GM23248 (cell line): ENCODE measurements around the gene ZGPAT. TPM values are rescaled to one million over a fixed set of nuclear protein-coding genes. Genes with fewer than 3 reads are reported as not detected.

Experiments
- DNase-seq: peaks from one replicate; pipeline ENCODE4 v3.0.0-alpha.2; 2015
- H2AFZ ChIP-seq: fragments of 200-600 bp; sonication (generic); 2 replicates; pipeline ENCODE4 v1.6.1; 2016; ENCODE audit warnings: antibody characterized with exemption
- H3F3A ChIP-seq: fragments of 200-600 bp; sonication (generic); 2 replicates; pipeline ENCODE4 v1.6.1; 2016; ENCODE audit warnings: mild to moderate bottlenecking, antibody characterized with exemption, mixed run types; ENCODE audit not compliant: insufficient read depth
- H3K27ac ChIP-seq: fragments of 200-600 bp; sonication (generic); 2 replicates; pipeline ENCODE4 v1.5.1; 2016; ENCODE audit warnings: mild to moderate bottlenecking
- H3K27me3 ChIP-seq: fragments of 200-600 bp; sonication (generic); replicated peaks from 2 replicates; pipeline ENCODE4 v1.6.1; 2016; ENCODE audit warnings: mild to moderate bottlenecking; ENCODE audit not compliant: insufficient read depth
- H3K36me3 ChIP-seq: fragments of 200-600 bp; sonication (generic); 2 replicates; pipeline ENCODE4 v1.6.1; 2016; ENCODE audit warnings: low read depth, mild to moderate bottlenecking
- H3K4me1 ChIP-seq: fragments of 200-600 bp; sonication (generic); 2 replicates; pipeline ENCODE4 v1.6.1; 2016; ENCODE audit warnings: mild to moderate bottlenecking; ENCODE audit not compliant: insufficient read depth
- H3K4me2 ChIP-seq: fragments of 200-600 bp; sonication (generic); one replicate; pipeline ENCODE4 v1.6.1; 2016; ENCODE audit warnings: mild to moderate bottlenecking; ENCODE audit not compliant: unreplicated experiment
- H3K4me3 ChIP-seq: fragments of 200-600 bp; sonication (generic); 2 replicates; pipeline ENCODE4 v1.5.1; 2016; ENCODE audit warnings: mild to moderate bottlenecking
- H3K79me2 ChIP-seq: fragments of 200-600 bp; sonication (generic); 2 replicates; pipeline ENCODE4 v1.6.1; 2016; ENCODE audit warnings: mild to moderate bottlenecking; ENCODE audit not compliant: insufficient read depth
- H3K9ac ChIP-seq: fragments of 200-600 bp; sonication (generic); 2 replicates; pipeline ENCODE4 v1.6.1; 2016; ENCODE audit warnings: mild to moderate bottlenecking
- H3K9me2 ChIP-seq: fragments of 200-600 bp; sonication (generic); 2 replicates; pipeline ENCODE4 v1.6.1; 2016; ENCODE audit warnings: mixed run types, mild to moderate bottlenecking, moderate library complexity; ENCODE audit not compliant: insufficient read depth
- H3K9me3 ChIP-seq: fragments of 200-600 bp; sonication (generic); one replicate; pipeline ENCODE4 v1.6.1; 2017; ENCODE audit warnings: low read depth
- H4K20me1 ChIP-seq: fragments of 200-600 bp; sonication (generic); 2 replicates; pipeline ENCODE4 v1.6.0; 2016; ENCODE audit not compliant: insufficient read depth
- EZH2 ChIP-seq: fragments of 200-600 bp; sonication (generic); IDR thresholded peaks from 2 replicates; pipeline ENCODE4 v1.6.1; 2018; ENCODE audit warnings: antibody characterized with exemption, mild to moderate bottlenecking; ENCODE audit not compliant: insufficient read depth, poor library complexity, severe bottlenecking
- EZH2phosphoT487 ChIP-seq: fragments of 200-600 bp; sonication (generic); IDR thresholded peaks from 2 replicates; pipeline ENCODE4 v1.6.1; 2018; ENCODE audit warnings: antibody characterized with exemption, moderate library complexity, mild to moderate bottlenecking, low read depth; ENCODE audit not compliant: insufficient read depth
- WGBS, 2 experiments: methylation state at CpG; one replicate each; pipeline ENCODE4 v1.1.6; 2015 to 2017; ENCODE audit warnings: low lambda C conversion rate in 2 of 2, low coverage in 1 of 2; ENCODE audit errors: missing lambda C conversion rate in 2 of 2; 5-methylcytosine and 5-hydroxymethylcytosine counted together
- in situ Hi-C: fragments of 300-500 bp; cut with MboI; formaldehyde crosslinking; loops from 2 replicates; pipeline ENCODE4 v1.15.0; 2020
- polyA plus RNA-seq: library from polyadenylated mRNA; unstranded; fragments of >200 nt; fragmentation: Nextera tagmentation; extraction: Ambion mirVana; gene quantifications from 2 replicates; pipeline ENCODE4 v1.2.1, GENCODE V29; 2016
- total RNA-seq: library from RNA; depleted of rRNA; stranded (reverse); fragments of >200 nt; shearing (Covaris generic); gene quantifications from 2 replicates; pipeline ENCODE4 v1.2.3, GENCODE V29; 2014

ZGPAT gene
- total and polyA plus RNA-seq, 2 experiments from 2014 or later = 22.7 to 28.5 TPM

DNA sequence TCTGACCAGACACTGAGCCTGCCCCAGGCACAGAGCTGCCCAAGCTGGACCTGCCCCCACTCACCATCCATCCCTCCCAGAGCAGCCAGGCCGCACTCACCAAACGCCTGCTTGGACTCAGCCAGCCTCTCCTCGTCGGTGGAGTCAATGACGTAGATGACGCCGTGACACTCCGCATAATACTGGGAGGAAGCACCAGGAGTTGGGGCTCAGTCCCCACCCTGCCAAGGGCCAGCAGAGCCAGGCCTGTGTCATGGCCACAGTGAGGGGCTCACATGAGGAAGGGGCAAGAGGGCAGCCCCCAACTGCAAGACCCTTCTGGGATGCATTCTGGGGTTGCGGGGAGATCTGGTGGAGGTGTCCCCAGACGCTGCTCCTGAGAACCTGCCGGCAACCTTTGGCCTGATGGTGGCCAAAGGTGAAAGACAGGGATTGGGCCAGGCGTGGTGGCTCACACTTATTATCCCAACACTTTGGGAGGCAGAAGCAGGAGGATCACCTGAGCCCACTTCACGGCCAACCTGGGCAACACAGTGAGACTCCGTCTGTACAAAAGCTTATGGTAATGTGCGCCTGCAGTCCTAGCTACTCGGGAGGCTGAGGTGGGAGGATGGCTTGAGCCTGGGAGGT is 5.7 kb upstream of the ZGPAT start:
- 0 out of 2 replicates have a peak, but pooled peaks cover 3% of the 10 kb centered on the region for H3K36me3 ChIP-seq
- no peak overlapping the region for H3K9ac ChIP-seq
- H4K20me1 ChIP-seq = no peaks in the 10 kb centered on the region
- in situ Hi-C loops = no loop called here
- peaks cover 35% of the 10 kb centered on the region for H3K4me1 ChIP-seq
- no peak for DNase-seq
- no peak overlapping the region for H3K4me2 ChIP-seq
- H3K27ac ChIP-seq = no peak overlapping the region
- TF ChIP-seq EZH2phosphoT487 (no peak), EZH2 (no peak)
- no peak overlapping the region for H3K4me3 ChIP-seq
- no peaks in the 10 kb centered on the region for H3K27me3 ChIP-seq
- WGBS, 2 experiments = 79 to 86% methylated on average over 14 to 16 of the region's 16 CpGs
- no peak overlapping the region for H2AFZ ChIP-seq
- peaks cover 40% of the 10 kb centered on the region for H3K79me2 ChIP-seq
- H3K9me2 ChIP-seq = no peaks in the 10 kb centered on the region
- H3K9me3 ChIP-seq = no peaks in the 10 kb centered on the region
- no peaks in the 10 kb centered on the region; the same call in 1 of the 2 replicates for H3F3A ChIP-seq

DNA sequence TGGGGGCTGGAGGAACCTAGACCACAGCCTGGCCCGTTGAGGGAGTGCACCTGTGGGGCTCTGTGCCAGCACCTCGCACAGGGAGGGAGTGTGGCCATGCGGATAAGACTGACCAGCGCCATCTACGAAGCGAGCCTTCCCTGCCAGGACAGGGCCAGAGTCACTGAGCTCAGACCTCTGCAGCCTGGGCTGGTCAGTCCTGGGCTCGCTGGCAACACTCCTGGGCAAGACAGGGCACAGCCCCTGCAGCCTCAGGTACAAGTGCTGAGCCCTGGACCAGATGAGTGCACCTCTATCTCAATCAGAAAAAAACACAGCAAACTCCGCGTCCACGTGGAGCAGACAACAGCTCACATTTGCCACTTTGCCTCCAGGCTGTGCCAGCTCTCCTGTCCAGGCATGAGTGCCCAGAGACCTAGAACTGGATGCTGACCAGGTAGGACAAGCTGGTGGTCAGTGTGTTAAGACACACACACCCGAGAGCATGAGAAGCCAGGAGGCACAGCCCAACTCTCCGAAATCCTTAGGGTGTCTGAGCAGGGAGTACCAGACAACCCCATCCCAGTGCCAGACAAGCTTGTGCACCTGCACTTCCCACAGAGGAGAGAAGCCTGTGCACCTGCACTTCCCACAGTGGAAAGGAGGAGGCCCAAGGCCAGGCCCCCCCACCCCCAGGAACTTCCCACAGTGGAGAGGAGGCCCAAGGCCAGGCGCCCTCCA is 4.9 kb upstream of the ZGPAT start:
- no peak overlapping the region for H3K4me2 ChIP-seq
- in situ Hi-C loops = no loop called here
- no peak for TF ChIP-seq EZH2
- no peak for TF ChIP-seq EZH2phosphoT487
- no peaks in the 10 kb centered on the region; the same call in 1 of the 2 replicates for H3F3A ChIP-seq
- H3K9ac ChIP-seq = no peak overlapping the region
- no peaks in the 10 kb centered on the region for H4K20me1 ChIP-seq
- H2AFZ ChIP-seq = no peak overlapping the region
- no peaks in the 10 kb centered on the region for H3K9me2 ChIP-seq
- no peaks in the 10 kb centered on the region for H3K9me3 ChIP-seq
- H3K4me1 ChIP-seq = peaks cover 32% of the 10 kb centered on the region
- no peak for DNase-seq
- H3K27ac ChIP-seq = no peak overlapping the region
- no peak overlapping the region for H3K4me3 ChIP-seq
- no peaks in the 10 kb centered on the region for H3K27me3 ChIP-seq
- H3K79me2 ChIP-seq = peaks cover 47% of the 10 kb centered on the region
- 80 to 83% methylated on average over 13 of the region's 13 CpGs for WGBS, 2 experiments
- 0 out of 2 replicates have a peak, but pooled peaks cover 3% of the 10 kb centered on the region for H3K36me3 ChIP-seq

DNA sequence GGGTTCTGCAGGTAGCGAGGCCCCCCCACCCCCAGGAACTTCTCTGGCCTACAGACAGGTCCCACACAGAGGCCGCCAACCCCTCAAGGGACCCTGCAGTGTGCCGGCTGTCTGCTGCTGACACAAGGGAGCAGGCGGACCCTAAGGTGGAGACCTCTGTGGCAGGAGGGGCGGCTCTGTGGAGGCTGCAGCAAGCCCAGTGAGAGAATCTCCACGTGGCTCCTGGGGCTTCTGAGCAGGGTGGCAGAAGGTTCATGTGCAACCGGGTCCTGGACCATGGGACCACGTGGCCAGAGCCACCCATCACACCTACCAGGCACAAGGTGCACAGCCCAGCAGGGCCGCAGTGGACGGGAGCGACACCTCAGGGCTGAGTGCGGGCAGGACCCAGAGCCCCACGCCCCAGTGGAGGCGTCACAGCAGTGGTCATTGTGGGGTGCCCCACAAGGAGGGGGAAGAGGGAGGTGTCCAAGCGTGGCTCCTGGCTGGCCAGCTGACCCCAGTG is 4.3 kb upstream of the ZGPAT start:
- H3F3A ChIP-seq = no peaks in the 10 kb centered on the region; the same call in 1 of the 2 replicates
- H3K9me2 ChIP-seq = no peaks in the 10 kb centered on the region
- H4K20me1 ChIP-seq = no peaks in the 10 kb centered on the region
- H3K27ac ChIP-seq = no peak overlapping the region
- WGBS, 2 experiments = 84 to 89% methylated on average over 14 to 15 of the region's 15 CpGs
- no peak overlapping the region for H2AFZ ChIP-seq
- no peaks in the 10 kb centered on the region for H3K9me3 ChIP-seq
- H3K4me1 ChIP-seq = peaks cover 26% of the 10 kb centered on the region
- DNase-seq = no peak
- TF ChIP-seq EZH2phosphoT487 = no peak
- TF ChIP-seq EZH2 = no peak
- 0 out of 2 replicates have a peak, but pooled peaks cover 3% of the 10 kb centered on the region for H3K36me3 ChIP-seq
- peaks cover 53% of the 10 kb centered on the region for H3K79me2 ChIP-seq
- H3K9ac ChIP-seq = no peak overlapping the region
- H3K27me3 ChIP-seq = no peaks in the 10 kb centered on the region
- H3K4me3 ChIP-seq = no peak overlapping the region
- in situ Hi-C loops = no loop called here
- no peak overlapping the region for H3K4me2 ChIP-seq

DNA sequence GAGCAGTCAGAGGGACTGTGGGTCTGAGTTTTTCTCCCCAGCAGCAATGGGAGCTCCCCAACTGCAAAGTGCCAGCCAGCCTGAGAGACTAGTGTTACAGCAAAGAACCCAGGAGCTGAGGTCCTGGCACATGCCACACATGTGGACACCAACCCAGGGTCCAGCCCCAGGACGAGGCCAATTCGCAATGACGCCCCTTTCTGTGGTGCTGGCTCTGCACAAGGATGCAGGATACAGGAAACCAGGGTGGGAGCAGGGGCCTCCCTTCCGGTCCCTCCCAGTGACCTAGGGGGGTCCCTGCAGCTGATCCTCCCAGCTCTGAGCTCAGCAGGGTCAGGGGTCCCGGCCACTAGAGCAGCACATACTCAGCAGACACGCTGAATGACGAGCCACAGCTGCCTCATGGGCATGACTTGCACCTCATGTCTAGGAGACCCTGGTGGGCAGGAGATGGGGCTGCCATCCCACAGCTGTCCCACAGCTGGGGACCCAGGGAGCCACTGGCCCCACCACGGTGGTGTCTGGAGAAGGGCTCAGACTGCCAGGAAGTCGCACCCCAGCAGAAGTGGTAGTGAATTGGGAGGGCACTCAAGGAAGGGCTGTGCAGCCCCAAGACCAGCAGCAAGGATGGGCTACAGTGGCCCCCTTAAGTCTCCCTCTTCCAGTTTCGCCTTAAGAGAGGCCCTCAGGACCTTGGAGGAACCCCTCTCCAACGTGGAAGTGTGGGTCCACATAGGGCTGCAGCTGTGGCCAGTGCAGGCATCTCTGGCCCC is 3.7 kb upstream of the ZGPAT start:
- Histone ChIP-seq H3K36me3 (0 out of 2 replicates have a peak, but pooled peaks cover 3% of the 10 kb centered on the region), H2AFZ (no peak overlapping the region), H3K27ac (no peak overlapping the region), H3K4me3 (no peak overlapping the region), H3K79me2 (peaks cover 59% of the 10 kb centered on the region), H3F3A (no peaks in the 10 kb centered on the region), H3K9me2 (no peaks in the 10 kb centered on the region), H3K27me3 (no peaks in the 10 kb centered on the region), H3K4me1 (peaks cover 24% of the 10 kb centered on the region), H3K9ac (no peak overlapping the region), H3K9me3 (no peaks in the 10 kb centered on the region), H3K4me2 (no peak overlapping the region), H4K20me1 (no peaks in the 10 kb centered on the region)
- no peak for DNase-seq
- 84% methylated on average over 10 to 11 of the region's 11 CpGs for WGBS, 2 experiments
- in situ Hi-C loops = no loop called here
- TF ChIP-seq EZH2 = no peak
- TF ChIP-seq EZH2phosphoT487 = no peak
